Activated naive CD8-positive, alpha-beta T cell treated with anti-CD3 and anti-CD28 coated beads, Interleukin-2, amount 50 U/mL, for 24 hours (primary cell): ENCODE results near the gene TDRD6.
"Not testable (repeated sequence)": the region's sequence is repeated elsewhere in the genome, so short reads cannot be mapped to it uniquely, and the experiment has no call there.

Experiments used
- ATAC-seq: fragments of 150-1000 bp; cut with Tn5 transposase; one replicate; pipeline ENCODE4 v1.10.0; 2021
- DNase-seq: peaks from one replicate; pipeline ENCODE4 v3.0.0; 2021
- H3K27ac Mint-ChIP-seq: one replicate; pipeline ENCODE4 v1.8.0; 2021; ENCODE audit warnings: mild to moderate bottlenecking, mixed read lengths
- H3K27me3 Mint-ChIP-seq: one replicate; pipeline ENCODE4 v1.8.0; 2021; ENCODE audit warnings: mixed read lengths
- H3K36me3 Mint-ChIP-seq: one replicate; pipeline ENCODE4 v1.8.0; 2021; ENCODE audit warnings: low read depth, mixed read lengths
- H3K4me1 Mint-ChIP-seq: one replicate; pipeline ENCODE4 v1.8.0; 2021; ENCODE audit warnings: mixed read lengths
- H3K4me3 Mint-ChIP-seq: one replicate; pipeline ENCODE4 v1.8.0; 2021; ENCODE audit warnings: mild to moderate bottlenecking, moderate library complexity, mixed read lengths
- H3K9me3 Mint-ChIP-seq: one replicate; pipeline ENCODE4 v1.8.0; 2021; ENCODE audit warnings: mixed read lengths

TDRD6 gene, protein sequence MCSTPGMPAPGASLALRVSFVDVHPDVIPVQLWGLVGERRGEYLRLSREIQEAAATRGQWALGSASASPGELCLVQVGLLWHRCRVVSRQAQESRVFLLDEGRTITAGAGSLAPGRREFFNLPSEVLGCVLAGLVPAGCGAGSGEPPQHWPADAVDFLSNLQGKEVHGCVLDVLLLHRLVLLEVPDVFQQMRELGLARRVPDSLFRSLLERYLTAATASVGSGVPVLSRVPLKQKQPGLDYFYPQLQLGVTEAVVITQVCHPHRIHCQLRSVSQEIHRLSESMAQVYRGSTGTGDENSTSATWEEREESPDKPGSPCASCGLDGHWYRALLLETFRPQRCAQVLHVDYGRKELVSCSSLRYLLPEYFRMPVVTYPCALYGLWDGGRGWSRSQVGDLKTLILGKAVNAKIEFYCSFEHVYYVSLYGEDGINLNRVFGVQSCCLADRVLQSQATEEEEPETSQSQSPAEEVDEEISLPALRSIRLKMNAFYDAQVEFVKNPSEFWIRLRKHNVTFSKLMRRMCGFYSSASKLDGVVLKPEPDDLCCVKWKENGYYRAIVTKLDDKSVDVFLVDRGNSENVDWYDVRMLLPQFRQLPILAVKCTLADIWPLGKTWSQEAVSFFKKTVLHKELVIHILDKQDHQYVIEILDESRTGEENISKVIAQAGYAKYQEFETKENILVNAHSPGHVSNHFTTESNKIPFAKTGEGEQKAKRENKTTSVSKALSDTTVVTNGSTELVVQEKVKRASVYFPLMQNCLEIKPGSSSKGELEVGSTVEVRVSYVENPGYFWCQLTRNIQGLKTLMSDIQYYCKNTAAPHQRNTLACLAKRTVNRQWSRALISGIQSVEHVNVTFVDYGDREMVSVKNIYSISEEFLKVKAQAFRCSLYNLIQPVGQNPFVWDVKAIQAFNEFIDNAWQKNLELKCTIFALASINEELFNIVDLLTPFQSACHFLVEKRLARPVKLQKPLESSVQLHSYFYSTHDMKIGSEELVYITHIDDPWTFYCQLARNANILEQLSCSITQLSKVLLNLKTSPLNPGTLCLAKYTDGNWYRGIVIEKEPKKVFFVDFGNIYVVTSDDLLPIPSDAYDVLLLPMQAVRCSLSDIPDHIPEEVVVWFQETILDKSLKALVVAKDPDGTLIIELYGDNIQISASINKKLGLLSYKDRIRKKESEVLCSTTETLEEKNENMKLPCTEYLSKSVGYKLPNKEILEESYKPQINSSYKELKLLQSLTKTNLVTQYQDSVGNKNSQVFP (N-terminal part only)

GRCh38 chr6:46687619-46688097 is at the start of gene TDRD6:
TSS of gene TDRD6 (plus strand) at chr6:46687885. CDS start at chr6:46688129, 244 bp downstream.
- Mint-ChIP-seq H3K36me3 (no peaks in the 10 kb centered on the region), H3K4me3 (no peak within 1 kb of the TSS), H3K27me3 (peaks cover 3% of the 10 kb centered on the region), H3K27ac (no peak within 1 kb of the TSS), H3K4me1 (no peaks in the 10 kb centered on the region), H3K9me3 (no peaks in the 10 kb centered on the region)
- DNase-seq, result no peak
- no peak for ATAC-seq

GRCh38 chr6:46637933-46638332 is 49.8 kb upstream of the TDRD6 start:
- no peak overlapping the region for H3K27ac Mint-ChIP-seq
- peaks cover 4% of the 10 kb centered on the region for H3K4me1 Mint-ChIP-seq
- H3K36me3 Mint-ChIP-seq, result peaks cover 3% of the 10 kb centered on the region
- ATAC-seq (no peak), DNase-seq (no peak)
- no peak overlapping the region for H3K4me3 Mint-ChIP-seq
- peaks cover 4% of the 10 kb centered on the region for H3K9me3 Mint-ChIP-seq
- H3K27me3 Mint-ChIP-seq, result peaks cover 34% of the 10 kb centered on the region

GRCh38 chr6:46638650-46639049 is 49.0 kb upstream of the TDRD6 start:
- peaks cover 4% of the 10 kb centered on the region for H3K36me3 Mint-ChIP-seq
- H3K4me1 Mint-ChIP-seq, result peaks cover 12% of the 10 kb centered on the region
- DNase-seq (no peak), ATAC-seq (no peak)
- no peak overlapping the region for H3K27ac Mint-ChIP-seq
- H3K4me3 Mint-ChIP-seq, result no peak overlapping the region
- peaks cover 34% of the 10 kb centered on the region for H3K27me3 Mint-ChIP-seq
- H3K9me3 Mint-ChIP-seq, result peaks cover 5% of the 10 kb centered on the region

DNA sequence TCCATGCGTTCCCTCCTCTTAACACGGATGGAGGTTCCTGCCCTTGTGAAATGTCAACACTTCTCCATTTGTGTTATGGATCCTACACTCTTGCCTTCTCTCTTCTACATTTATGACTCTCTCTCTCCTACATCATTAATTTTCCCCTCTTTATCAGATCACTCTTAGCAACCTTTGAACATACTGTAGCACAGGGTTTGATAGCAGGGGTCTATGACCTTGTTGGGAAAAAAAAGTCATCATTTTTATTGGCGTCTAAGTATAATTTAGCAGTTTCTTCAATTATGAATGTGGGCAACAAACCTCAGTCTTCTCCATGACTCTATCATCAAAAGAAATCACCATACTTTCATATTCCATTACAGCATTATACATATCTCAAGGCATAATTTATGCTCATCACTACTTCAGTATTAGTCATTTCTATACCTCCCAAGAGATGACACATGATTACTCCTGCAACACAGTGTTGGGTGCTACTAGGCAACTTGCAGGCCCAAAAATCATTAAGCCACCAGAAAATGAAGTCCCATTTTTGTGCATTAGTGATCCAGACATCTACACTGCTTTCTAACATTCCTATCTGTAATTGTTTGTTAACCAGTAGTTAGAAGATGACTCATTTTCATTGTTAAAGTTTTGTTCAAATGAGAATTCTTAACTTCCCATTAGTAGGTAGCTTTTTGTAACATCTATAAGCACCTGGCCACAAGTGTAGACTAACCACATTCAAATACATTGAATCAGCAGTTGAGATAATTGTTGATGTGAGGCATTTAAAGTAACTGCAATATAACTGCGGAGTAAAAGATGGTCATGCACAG is 44.5 kb upstream of the TDRD6 start:
- peaks cover 9% of the 10 kb centered on the region for H3K9me3 Mint-ChIP-seq
- H3K4me3 Mint-ChIP-seq, result no peak overlapping the region
- ATAC-seq (peak; percentile 95), DNase-seq (no peak)
- H3K36me3 Mint-ChIP-seq, result peaks cover 4% of the 10 kb centered on the region
- peak overlapping the region; percentile 76 for H3K27ac Mint-ChIP-seq
- peaks cover 53% of the 10 kb centered on the region for H3K27me3 Mint-ChIP-seq
- peaks cover 17% of the 10 kb centered on the region for H3K4me1 Mint-ChIP-seq

GRCh38 chr6:46645265-46645664 is 42.4 kb upstream of the TDRD6 start:
- ATAC-seq (no peak), DNase-seq (no peak)
- Mint-ChIP-seq H3K4me3 (no peak overlapping the region), H3K9me3 (peaks cover 9% of the 10 kb centered on the region), H3K4me1 (peaks cover 24% of the 10 kb centered on the region), H3K27me3 (peaks cover 43% of the 10 kb centered on the region), H3K27ac (no peak overlapping the region), H3K36me3 (peaks cover 4% of the 10 kb centered on the region)

DNA sequence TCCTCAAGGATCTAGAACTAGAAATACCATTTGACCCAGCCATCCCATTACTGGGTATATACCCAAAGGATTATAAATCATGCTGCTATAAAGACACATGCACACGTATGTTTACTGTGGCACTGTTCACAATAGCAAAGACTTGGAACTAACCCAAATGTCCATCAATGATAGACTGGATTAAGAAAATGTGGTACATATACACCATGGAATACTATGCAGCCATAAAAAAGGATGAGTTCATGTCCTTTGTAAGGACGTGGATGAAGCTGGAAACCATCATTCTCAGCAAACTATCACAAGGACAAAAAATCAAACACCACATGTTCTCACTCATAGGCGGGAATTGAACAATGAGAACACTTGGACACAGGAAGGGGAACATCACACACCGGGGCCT is 39.6 kb upstream of the TDRD6 start:
- H3K4me3 Mint-ChIP-seq, H3K9me3 Mint-ChIP-seq, DNase-seq, H3K27ac Mint-ChIP-seq, ATAC-seq, H3K36me3 Mint-ChIP-seq: not testable (repeated sequence)
- H3K4me1 Mint-ChIP-seq, result peaks cover 26% of the 10 kb centered on the region
- peaks cover 53% of the 10 kb centered on the region for H3K27me3 Mint-ChIP-seq

GRCh38 chr6:46648869-46649492 is 38.7 kb upstream of the TDRD6 start:
- H3K9me3 Mint-ChIP-seq, result peaks cover 4% of the 10 kb centered on the region
- peaks cover 23% of the 10 kb centered on the region for H3K4me1 Mint-ChIP-seq
- DNase-seq (no peak), ATAC-seq (no peak)
- H3K27ac Mint-ChIP-seq, result no peak overlapping the region
- no peak overlapping the region for H3K4me3 Mint-ChIP-seq
- peaks cover 62% of the 10 kb centered on the region for H3K27me3 Mint-ChIP-seq
- no peaks in the 10 kb centered on the region for H3K36me3 Mint-ChIP-seq

GRCh38 chr6:46651006-46651405 is 36.7 kb upstream of the TDRD6 start:
- peaks cover 55% of the 10 kb centered on the region for H3K27me3 Mint-ChIP-seq
- H3K4me1 Mint-ChIP-seq, result peaks cover 21% of the 10 kb centered on the region
- no peaks in the 10 kb centered on the region for H3K9me3 Mint-ChIP-seq
- no peaks in the 10 kb centered on the region for H3K36me3 Mint-ChIP-seq
- H3K4me3 Mint-ChIP-seq, result no peak overlapping the region
- H3K27ac Mint-ChIP-seq, result no peak overlapping the region
- ATAC-seq (no peak), DNase-seq (no peak)

DNA sequence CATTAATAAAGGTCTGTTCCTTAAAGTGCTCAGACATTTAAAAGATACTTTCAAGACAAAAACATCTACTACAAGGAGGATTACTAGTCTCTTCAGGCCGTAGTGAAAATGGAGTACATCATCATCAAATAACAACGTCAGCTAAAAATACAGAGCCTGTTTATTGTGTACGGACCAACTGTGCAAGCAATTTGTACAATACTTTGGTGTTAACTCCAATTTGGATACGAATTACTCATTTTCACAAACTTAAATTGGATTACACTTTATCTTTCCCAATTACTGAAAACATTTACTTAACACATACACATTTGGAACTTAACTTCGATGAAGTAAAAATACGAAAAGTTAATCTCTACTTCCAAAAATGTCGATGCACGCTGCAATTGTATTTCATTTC is 35.9 kb upstream of the TDRD6 start:
- DNase-seq, result no peak
- H3K27me3 Mint-ChIP-seq, result peaks cover 54% of the 10 kb centered on the region
- H3K9me3 Mint-ChIP-seq, result no peaks in the 10 kb centered on the region
- peaks cover 21% of the 10 kb centered on the region for H3K4me1 Mint-ChIP-seq
- no peak overlapping the region for H3K27ac Mint-ChIP-seq
- H3K36me3 Mint-ChIP-seq, result no peaks in the 10 kb centered on the region
- H3K4me3 Mint-ChIP-seq, result peak overlapping the region; percentile 80
- no peak for ATAC-seq

GRCh38 chr6:46652232-46652602 is 35.5 kb upstream of the TDRD6 start:
- no peaks in the 10 kb centered on the region for H3K36me3 Mint-ChIP-seq
- H3K4me3 Mint-ChIP-seq, result peak overlapping the region; percentile 80
- peak overlapping the region; percentile 71 for H3K27ac Mint-ChIP-seq
- H3K4me1 Mint-ChIP-seq, result peaks cover 21% of the 10 kb centered on the region
- H3K9me3 Mint-ChIP-seq, result no peaks in the 10 kb centered on the region
- peaks cover 51% of the 10 kb centered on the region for H3K27me3 Mint-ChIP-seq
- ATAC-seq (no peak), DNase-seq (no peak)

DNA sequence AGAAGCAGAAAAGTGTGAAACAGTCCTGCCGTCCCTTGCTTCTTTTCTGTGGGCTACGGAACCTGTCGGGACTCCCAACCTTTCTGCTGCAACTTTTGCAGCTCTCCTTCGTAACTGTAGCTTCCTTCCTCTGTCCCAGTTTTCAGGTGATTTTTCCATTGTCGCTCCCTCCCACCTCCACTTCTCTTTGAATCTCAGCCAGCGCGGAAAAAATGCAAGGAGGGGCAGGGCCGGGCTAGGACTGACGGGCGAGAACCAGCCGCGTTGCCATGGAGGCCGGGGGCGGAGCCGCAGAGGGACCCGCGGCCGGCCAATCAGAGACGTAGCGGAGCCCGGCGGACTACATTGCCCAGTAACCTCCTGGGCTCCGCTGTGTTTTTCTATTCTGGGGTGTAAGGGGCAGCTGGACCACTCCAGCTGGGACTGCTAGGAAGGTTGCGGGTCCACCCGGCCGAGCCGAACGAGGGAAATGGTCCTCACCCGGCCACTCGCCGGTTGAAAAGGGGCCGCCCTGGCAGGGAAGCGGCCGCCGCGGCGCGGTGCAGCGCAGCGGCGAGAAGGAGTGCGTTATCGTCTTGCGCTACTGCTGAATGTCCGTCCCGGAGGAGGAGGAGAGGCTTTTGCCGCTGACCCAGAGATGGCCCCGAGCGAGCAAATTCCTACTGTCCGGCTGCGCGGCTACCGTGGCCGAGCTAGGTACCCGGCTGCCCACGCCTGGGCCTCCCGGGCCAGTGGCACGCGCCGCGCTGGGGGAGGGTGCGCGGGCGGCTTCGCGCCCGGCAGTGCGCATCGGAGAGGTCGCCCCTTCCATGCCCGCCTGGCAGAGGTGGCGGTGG is 34.9 kb upstream of the TDRD6 start, which contains the start of the genes CYP39A1 and SLC25A27:
Gene CYP39A1, minus strand, starts transcription at position 216 of the 836 bp plus-strand sequence. CDS start 236 bp downstream, outside the sequence.
Gene SLC25A27, plus strand, starts transcription at position 373 of the 836 bp plus-strand sequence. Its CDS starts 218 bp downstream, at position 591.
- peak; percentile 100 for ATAC-seq
- peaks cover 48% of the 10 kb centered on the region for H3K27me3 Mint-ChIP-seq

GRCh38 chr6:46653439-46654195 is 34.1 kb upstream of the TDRD6 start:
- peaks cover 21% of the 10 kb centered on the region for H3K4me1 Mint-ChIP-seq
- DNase-seq (no peak), ATAC-seq (no peak)
- H3K36me3 Mint-ChIP-seq, result no peaks in the 10 kb centered on the region
- H3K9me3 Mint-ChIP-seq, result no peaks in the 10 kb centered on the region
- peaks cover 48% of the 10 kb centered on the region for H3K27me3 Mint-ChIP-seq
- H3K4me3 Mint-ChIP-seq, result peak overlapping the region; percentile 80
- peak overlapping the region; percentile 68 for H3K27ac Mint-ChIP-seq

More for the DNA sequence above, 34.9 kb upstream of the TDRD6 start, which contains the start of the genes CYP39A1 and SLC25A27:
- Mint-ChIP-seq H3K4me3 (peak within 1 kb of the TSS; percentile 80), H3K9me3 (no peaks in the 10 kb centered on the region), H3K4me1 (peaks cover 21% of the 10 kb centered on the region), H3K27ac (peak within 1 kb of the TSS; percentile 71), H3K36me3 (no peaks in the 10 kb centered on the region)
- peak; percentile 86 for DNase-seq
